Measurements from ENCODE around the gene RHOBTB3.

DNA sequence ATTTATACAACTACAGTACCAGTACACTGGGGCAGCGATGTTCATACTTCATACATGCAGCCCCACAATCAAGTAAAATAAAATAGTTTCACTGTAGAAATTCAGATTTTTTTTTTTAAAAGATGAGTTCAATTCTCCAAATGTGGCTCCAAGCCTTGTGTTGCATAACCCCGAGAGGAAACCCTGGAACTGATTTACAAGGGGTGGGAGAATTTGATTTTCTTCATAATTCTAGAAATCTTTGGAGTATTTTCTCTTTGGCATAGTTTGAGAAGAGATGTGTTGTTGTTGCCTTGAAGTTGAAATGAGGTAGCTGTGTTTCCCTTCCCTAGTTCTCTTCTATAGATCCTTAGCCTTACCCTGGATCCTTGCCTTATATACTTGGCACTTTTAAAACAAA lies 3.1 kb downstream of the RHOBTB3 start:
- no peak for TF ChIP-seq CTCF (conservative IDR thresholded peaks at IDR 0.05 in 1 of 2, IDR thresholded peaks at IDR 0.05 in 1 of 2; ENCODE audit: low read depth in 1 of 2, low read length in 2 of 2)
- no peak for TF ChIP-seq EZH2 (IDR thresholded peaks at IDR 0.05; ENCODE audit: low read length, missing control alignments)

Data from fibroblast of lung (primary cell).